Amygdala (tissue), 56 donors: Measurements from ENCODE around the gene TRIM63.

ENCODE experiments used
- DNase-seq, 56 donors: peaks; one replicate each; lab custom pipeline; 2025; lab: John Stamatoyannopoulos, UW

TRIM63 gene

GRCh38 chr1:26090893-26091292 is 23.5 kb upstream of the TRIM63 start:
- DNase-seq, result no peak

- DNase-seq, result no peak
Observed at GRCh38 chr1:26089125-26089524, 21.7 kb upstream of the TRIM63 start.

- no peak for DNase-seq
Observed at GRCh38 chr1:26084844-26085243, 17.4 kb upstream of the TRIM63 start.

GRCh38 chr1:26084091-26084561 is 16.7 kb upstream of the TRIM63 start:
- DNase-seq, result no peak

- no peak for DNase-seq
Observed at GRCh38 chr1:26083208-26083607, 15.8 kb upstream of the TRIM63 start.

GRCh38 chr1:26082020-26082350 is 14.6 kb upstream of the TRIM63 start:
- no peak for DNase-seq

- DNase-seq, result no peak
Observed at GRCh38 chr1:26081267-26082019, 14.0 kb upstream of the TRIM63 start.

- DNase-seq, result no peak
Observed at GRCh38 chr1:26079960-26080814, 12.8 kb upstream of the TRIM63 start.

- DNase-seq, result no peak
Observed at GRCh38 chr1:26079178-26079563, 11.7 kb upstream of the TRIM63 start.

GRCh38 chr1:26078286-26079177 is 11.1 kb upstream of the TRIM63 start:
- no peak for DNase-seq

- no peak for DNase-seq
Observed at GRCh38 chr1:26077524-26077923, 10.1 kb upstream of the TRIM63 start.

GRCh38 chr1:26075421-26076144 is 8.2 kb upstream of the TRIM63 start:
- DNase-seq, result no peak

- peak in 1 of 56 donors; percentile 1 for DNase-seq
Observed at GRCh38 chr1:26072305-26072704, 4.9 kb upstream of the TRIM63 start.

- DNase-seq, result no peak
Observed at GRCh38 chr1:26070963-26071342, 3.5 kb upstream of the TRIM63 start.

GRCh38 chr1:26070296-26070962 is 3.0 kb upstream of the TRIM63 start:
- DNase-seq, result no peak

GRCh38 chr1:26069941-26070295 is 2.5 kb upstream of the TRIM63 start:
- DNase-seq, result no peak

GRCh38 chr1:26066857-26067256 is 573 bp downstream of the TRIM63 start:
- no peak for DNase-seq

GRCh38 chr1:26066160-26066559 is 1.3 kb downstream of the TRIM63 start:
- no peak for DNase-seq

GRCh38 chr1:26064553-26064952 is 2.9 kb downstream of the TRIM63 start:
- DNase-seq, result no peak
